HFFc6 (cell line): Measurements from ENCODE around the gene SCAPER. TPM values are rescaled to one million over a fixed set of nuclear protein-coding genes. Genes with fewer than 3 reads are reported as not detected.
A peak's percentile ranks its signal among the peaks of the same experiment; 100 is the strongest.

Experiments used
- DNase-seq: peaks from one replicate; pipeline ENCODE4 v3.0.0-alpha.2; 2018
- H3K27ac Mint-ChIP-seq: 2 replicates; pipeline ENCODE4 v1.8.0; 2020; ENCODE audit warnings: mild to moderate bottlenecking, mixed read lengths
- H3K27me3 Mint-ChIP-seq: 2 replicates; pipeline ENCODE4 v1.8.0; 2021; ENCODE audit warnings: mild to moderate bottlenecking, moderate library complexity, mixed read lengths; ENCODE audit not compliant: insufficient read depth
- H3K36me3 Mint-ChIP-seq: 2 replicates; pipeline ENCODE4 v1.8.0; 2021; ENCODE audit warnings: low read depth, mixed read lengths
- H3K4me1 Mint-ChIP-seq: 2 replicates; pipeline ENCODE4 v1.8.0; 2020; ENCODE audit warnings: low read depth, mixed read lengths
- H3K4me3 Mint-ChIP-seq: 2 replicates; pipeline ENCODE4 v1.8.0; 2020; ENCODE audit warnings: mild to moderate bottlenecking, moderate library complexity, mixed read lengths
- H3K9me3 Mint-ChIP-seq: 2 replicates; pipeline ENCODE4 v1.8.0; 2020; ENCODE audit warnings: mild to moderate bottlenecking, mixed read lengths
- total RNA-seq, 6 experiments: library from RNA; stranded (reverse); fragmentation: NEBNext Ultra II Directional; extraction: Animal tissue kit (Norgen Biotek cat#: 25700); gene quantifications; 2 replicates in 1 of 6; 3 replicates in 5 of 6; pipeline ENCODE4 v1.2.3, GENCODE V29; 2021
- TF ChIP-seq, protein P1 (sequence below): fragments of 200-600 bp; sonication (generic); IDR thresholded peaks from 2 replicates; pipeline ENCODE4 v1.5.0; 2021; ENCODE audit warnings: antibody characterized with exemption, mild to moderate bottlenecking

SCAPER gene
- total RNA-seq, 6 experiments from 2014 or later = 6.9 to 10.1 (median 8.1) TPM

- Mint-ChIP-seq H3K4me3 (no peak overlapping the region), H3K27ac (no peak overlapping the region), H3K36me3 (no peaks in the 10 kb centered on the region; the same call in 1 of the 2 replicates), H3K27me3 (no peaks in the 10 kb centered on the region; the same call in 1 of the 2 replicates), H3K4me1 (peaks cover 16% of the 10 kb centered on the region), H3K9me3 (no peaks in the 10 kb centered on the region)
- DNase-seq = no peak
- TF ChIP-seq, protein P1, sequence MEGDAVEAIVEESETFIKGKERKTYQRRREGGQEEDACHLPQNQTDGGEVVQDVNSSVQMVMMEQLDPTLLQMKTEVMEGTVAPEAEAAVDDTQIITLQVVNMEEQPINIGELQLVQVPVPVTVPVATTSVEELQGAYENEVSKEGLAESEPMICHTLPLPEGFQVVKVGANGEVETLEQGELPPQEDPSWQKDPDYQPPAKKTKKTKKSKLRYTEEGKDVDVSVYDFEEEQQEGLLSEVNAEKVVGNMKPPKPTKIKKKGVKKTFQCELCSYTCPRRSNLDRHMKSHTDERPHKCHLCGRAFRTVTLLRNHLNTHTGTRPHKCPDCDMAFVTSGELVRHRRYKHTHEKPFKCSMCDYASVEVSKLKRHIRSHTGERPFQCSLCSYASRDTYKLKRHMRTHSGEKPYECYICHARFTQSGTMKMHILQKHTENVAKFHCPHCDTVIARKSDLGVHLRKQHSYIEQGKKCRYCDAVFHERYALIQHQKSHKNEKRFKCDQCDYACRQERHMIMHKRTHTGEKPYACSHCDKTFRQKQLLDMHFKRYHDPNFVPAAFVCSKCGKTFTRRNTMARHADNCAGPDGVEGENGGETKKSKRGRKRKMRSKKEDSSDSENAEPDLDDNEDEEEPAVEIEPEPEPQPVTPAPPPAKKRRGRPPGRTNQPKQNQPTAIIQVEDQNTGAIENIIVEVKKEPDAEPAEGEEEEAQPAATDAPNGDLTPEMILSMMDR = no peak
Measured at GRCh38 chr15:76390571-76390970, 514.6 kb downstream of the SCAPER start.

DNA sequence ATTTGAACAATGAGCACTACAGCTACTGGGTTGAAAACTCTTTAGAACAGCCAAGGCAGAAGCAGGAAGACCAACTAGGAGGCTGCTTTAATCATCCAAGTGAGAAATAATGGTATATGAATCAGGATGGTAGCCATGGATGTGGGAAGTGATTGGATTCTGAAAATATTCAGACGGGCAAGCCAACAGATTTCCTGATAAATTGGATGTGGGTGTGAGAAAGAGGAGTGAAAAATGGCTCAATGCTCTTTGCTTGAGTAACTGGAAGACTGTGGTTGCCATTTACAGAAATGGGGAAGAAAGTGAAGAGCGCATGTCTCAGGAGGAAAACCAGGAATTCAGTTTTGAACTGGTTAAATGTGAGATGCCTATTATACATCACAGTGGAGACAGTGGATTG, 518.2 kb downstream of the SCAPER start:
- no peaks in the 10 kb centered on the region for H3K9me3 Mint-ChIP-seq
- H3K36me3 Mint-ChIP-seq = no peaks in the 10 kb centered on the region; the same call in 1 of the 2 replicates
- no peak overlapping the region for H3K27ac Mint-ChIP-seq
- no peak for DNase-seq
- no peaks in the 10 kb centered on the region for H3K27me3 Mint-ChIP-seq
- H3K4me3 Mint-ChIP-seq = no peak overlapping the region
- TF ChIP-seq, protein P1 = no peak
- H3K4me1 Mint-ChIP-seq = peaks cover 16% of the 10 kb centered on the region

GRCh38 chr15:76386178-76386577, 519.0 kb downstream of the SCAPER start:
- H3K4me1 Mint-ChIP-seq = peaks cover 13% of the 10 kb centered on the region
- peak; percentile 16 for DNase-seq
- H3K36me3 Mint-ChIP-seq = no peaks in the 10 kb centered on the region; the same call in 1 of the 2 replicates
- TF ChIP-seq, protein P1 = no peak
- no peaks in the 10 kb centered on the region for H3K27me3 Mint-ChIP-seq
- H3K4me3 Mint-ChIP-seq = no peak overlapping the region
- no peak overlapping the region for H3K27ac Mint-ChIP-seq
- no peaks in the 10 kb centered on the region for H3K9me3 Mint-ChIP-seq

DNA sequence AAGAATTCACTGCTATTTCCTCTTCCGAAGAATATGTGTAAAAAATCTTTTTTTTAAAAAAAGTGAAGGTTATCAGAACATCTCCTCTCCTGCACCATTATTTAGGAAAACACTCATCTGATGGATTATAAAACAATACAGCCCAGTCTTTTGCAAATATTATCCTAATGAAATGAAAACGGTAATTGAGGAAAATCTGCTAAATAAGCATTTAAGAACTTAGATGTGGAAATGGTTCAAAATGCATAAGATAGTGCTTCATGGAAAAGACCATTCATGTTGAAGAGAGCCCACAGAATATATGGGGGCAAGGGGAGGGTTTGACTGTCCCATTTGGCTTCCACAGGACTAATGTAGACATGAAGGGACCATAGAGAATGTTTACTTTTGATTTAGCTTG, 520.7 kb downstream of the SCAPER start:
- Mint-ChIP-seq H3K9me3 (no peaks in the 10 kb centered on the region), H3K27ac (no peak overlapping the region), H3K4me1 (peaks cover 10% of the 10 kb centered on the region), H3K36me3 (no peaks in the 10 kb centered on the region; the same call in 1 of the 2 replicates), H3K4me3 (no peak overlapping the region), H3K27me3 (no peaks in the 10 kb centered on the region)
- DNase-seq = no peak
- TF ChIP-seq, protein P1 = no peak

DNA sequence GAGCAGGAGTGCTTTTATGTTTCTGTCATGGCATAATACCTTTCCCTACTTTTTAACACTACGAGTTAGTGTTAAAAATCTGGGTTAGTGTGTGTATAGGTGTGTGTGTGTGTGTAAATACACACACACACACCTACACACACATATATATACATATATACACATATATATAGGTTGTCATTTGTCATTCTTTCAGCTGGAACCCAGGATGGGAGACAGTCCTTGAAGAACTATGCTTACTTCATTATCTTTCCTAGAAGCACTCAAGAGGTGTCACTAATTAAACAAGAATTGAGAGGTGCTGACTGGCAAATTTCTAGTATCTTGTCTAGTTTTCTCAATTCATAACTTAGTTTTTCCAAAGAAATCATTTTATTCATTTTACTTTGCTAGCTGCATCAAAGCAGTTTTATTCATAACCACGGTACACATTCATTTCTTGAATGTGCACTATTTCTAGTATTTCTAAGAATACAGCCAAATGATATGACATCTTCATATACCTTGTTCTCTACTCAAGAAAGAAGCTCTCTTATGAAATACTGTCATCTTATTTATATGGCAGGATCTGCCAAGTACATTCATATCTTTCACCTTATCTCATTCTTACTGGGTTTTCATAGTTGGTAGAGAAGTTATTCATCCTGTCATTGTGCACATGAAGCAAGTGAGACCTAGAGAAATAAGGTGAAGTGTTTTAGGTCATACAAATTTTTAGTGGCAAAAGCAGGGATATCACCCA, 522.0 kb downstream of the SCAPER start:
- no peaks in the 10 kb centered on the region for H3K9me3 Mint-ChIP-seq
- H3K4me1 Mint-ChIP-seq = peaks cover 10% of the 10 kb centered on the region
- H3K4me3 Mint-ChIP-seq = no peak overlapping the region
- TF ChIP-seq, protein P1 = no peak
- H3K27me3 Mint-ChIP-seq = no peaks in the 10 kb centered on the region
- DNase-seq = no peak
- no peak overlapping the region for H3K27ac Mint-ChIP-seq
- H3K36me3 Mint-ChIP-seq = no peaks in the 10 kb centered on the region; the same call in 1 of the 2 replicates
